ENCODE measurements around the gene SYT8. TPM values are rescaled to one million over a fixed set of nuclear protein-coding genes. Genes with fewer than 3 reads are reported as not detected.
"Not testable (repeated sequence)": the region's sequence is repeated elsewhere in the genome, so short reads cannot be mapped to it uniquely, and the experiment has no call there.

SYT8 gene
- total RNA-seq, 1 experiment from 2014 or later = not detected

- no peak overlapping the region for H2BK20ac ChIP-seq (ENCODE audit: low read depth, low read length, poor library complexity, severe bottlenecking)
- no peaks in the 10 kb centered on the region for H3K27me3 ChIP-seq (ENCODE audit: insufficient read depth, low read length)
- no peaks in the 10 kb centered on the region for H3K79me2 ChIP-seq (ENCODE audit: insufficient read depth, low read length)
- H3K23ac ChIP-seq (ENCODE audit: insufficient read length, low read depth, low read length) = no peak overlapping the region
- no peaks in the 10 kb centered on the region for H3K23me2 ChIP-seq (ENCODE audit: insufficient read length, low read depth, low read length, poor library complexity, severe bottlenecking)
- no peaks in the 10 kb centered on the region for H3K36me3 Mint-ChIP-seq (ENCODE audit: insufficient read depth in 1 of 3, low read depth in 3 of 3)
- H2BK120ac ChIP-seq (ENCODE audit: low read depth, low read length, poor library complexity, severe bottlenecking) = no peak overlapping the region
- no peak for TF ChIP-seq CTCF (conservative IDR thresholded peaks at IDR 0.05)
- H4K20me1 ChIP-seq (ENCODE audit: control insufficient read depth, insufficient read depth, insufficient read length) = no peaks in the 10 kb centered on the region
- H3K9me3 Mint-ChIP-seq = no peaks in the 10 kb centered on the region
- no peak overlapping the region for H3K56ac ChIP-seq (ENCODE audit: insufficient read length, low read depth, low read length)
- no peaks in the 10 kb centered on the region for H3K4me1 ChIP-seq (ENCODE audit: insufficient read depth, low read length)
- no peak overlapping the region for H3K27ac Mint-ChIP-seq
- H3K27ac ChIP-seq (ENCODE audit: insufficient read length, low read depth, low read length) = no peak overlapping the region
- no peak overlapping the region for H4K91ac ChIP-seq (ENCODE audit: insufficient read length, low read depth, low read length)
- H3K27me3 Mint-ChIP-seq (ENCODE audit: low read depth) = peaks cover 5% of the 10 kb centered on the region
- H3T11ph ChIP-seq (ENCODE audit: low read length) = no peak overlapping the region
- no peak overlapping the region for H2BK5ac ChIP-seq (ENCODE audit: insufficient read length, low read length)
- H3K79me1 ChIP-seq (ENCODE audit: insufficient read depth, low read depth, low read length, poor library complexity, severe bottlenecking) = no peaks in the 10 kb centered on the region
- no peak overlapping the region for H2AK5ac ChIP-seq (ENCODE audit: insufficient read length, low read length)
- H3K4me2 ChIP-seq (ENCODE audit: insufficient read depth, insufficient read length, low read length) = no peak overlapping the region
- H2AFZ ChIP-seq (ENCODE audit: low read length) = no peak overlapping the region
- no peak overlapping the region for H3K18ac ChIP-seq (ENCODE audit: insufficient read length, low read depth, low read length)
- no peak for DNase-seq
- no peak overlapping the region; the same call in 1 of the 2 replicates for H3K14ac ChIP-seq (ENCODE audit: insufficient read depth, low read length)
- H4K8ac ChIP-seq (replicated peaks; ENCODE audit: insufficient read length, low read depth, low read length) = no peak overlapping the region
- H3K9me3 ChIP-seq (ENCODE audit: control insufficient read depth, low read depth, low read length) = no peaks in the 10 kb centered on the region
- H2BK15ac ChIP-seq (ENCODE audit: low read depth, low read length) = no peak overlapping the region
- H3K4ac ChIP-seq (ENCODE audit: low read depth, low read length) = no peak overlapping the region
- no peak overlapping the region for H3K9ac ChIP-seq (ENCODE audit: extremely low read depth, insufficient read length, low read length)
- no peak overlapping the region for H4K5ac ChIP-seq (ENCODE audit: insufficient read length, low read depth, low read length)
- H3K4me1 Mint-ChIP-seq = peaks cover 4 to 10% of the 10 kb centered on the region in 2 experiments; a peak in 3 of 4 replicates
- H3K4me3 Mint-ChIP-seq = no peak overlapping the region
- WGBS (ENCODE audit: extremely low coverage, insufficient read length, low lambda C conversion rate) = no CpG with 5 or more reads among the region's 28 CpGs
- no peak overlapping the region for H2BK12ac ChIP-seq (ENCODE audit: insufficient read length, low read depth, low read length)
Measured at GRCh38 chr11:1875093-1875850, 40.5 kb downstream of the SYT8 start.

- not testable (repeated sequence) for H4K20me1 ChIP-seq (ENCODE audit: control insufficient read depth, insufficient read depth, insufficient read length); H3K4me1 Mint-ChIP-seq; H3K27ac Mint-ChIP-seq; H3K9ac ChIP-seq (ENCODE audit: extremely low read depth, insufficient read length, low read length); H4K91ac ChIP-seq (ENCODE audit: insufficient read length, low read depth, low read length); H3K18ac ChIP-seq (ENCODE audit: insufficient read length, low read depth, low read length); H3K9me3 Mint-ChIP-seq; H3K56ac ChIP-seq (ENCODE audit: insufficient read length, low read depth, low read length); H3K4me3 Mint-ChIP-seq; H3K9me3 ChIP-seq (ENCODE audit: control insufficient read depth, low read depth, low read length); H3K27ac ChIP-seq (ENCODE audit: insufficient read length, low read depth, low read length); H2AFZ ChIP-seq (ENCODE audit: low read length); H2BK20ac ChIP-seq (ENCODE audit: low read depth, low read length, poor library complexity, severe bottlenecking); H3K4me1 ChIP-seq (ENCODE audit: insufficient read depth, low read length); H2AK5ac ChIP-seq (ENCODE audit: insufficient read length, low read length); H2BK5ac ChIP-seq (ENCODE audit: insufficient read length, low read length); H3K4ac ChIP-seq (ENCODE audit: low read depth, low read length); H3T11ph ChIP-seq (ENCODE audit: low read length); H3K14ac ChIP-seq (ENCODE audit: insufficient read depth, low read length); H3K4me2 ChIP-seq (ENCODE audit: insufficient read depth, insufficient read length, low read length); H3K79me1 ChIP-seq (ENCODE audit: insufficient read depth, low read depth, low read length, poor library complexity, severe bottlenecking); H4K8ac ChIP-seq (replicated peaks; ENCODE audit: insufficient read length, low read depth, low read length); H2BK15ac ChIP-seq (ENCODE audit: low read depth, low read length); H3K27me3 ChIP-seq (ENCODE audit: insufficient read depth, low read length); H2BK12ac ChIP-seq (ENCODE audit: insufficient read length, low read depth, low read length); H3K23ac ChIP-seq (ENCODE audit: insufficient read length, low read depth, low read length); H2BK120ac ChIP-seq (ENCODE audit: low read depth, low read length, poor library complexity, severe bottlenecking); H3K79me2 ChIP-seq (ENCODE audit: insufficient read depth, low read length); H3K36me3 Mint-ChIP-seq (ENCODE audit: insufficient read depth in 1 of 3, low read depth in 3 of 3); H4K5ac ChIP-seq (ENCODE audit: insufficient read length, low read depth, low read length); DNase-seq; H3K23me2 ChIP-seq (ENCODE audit: insufficient read length, low read depth, low read length, poor library complexity, severe bottlenecking); H3K27me3 Mint-ChIP-seq (ENCODE audit: low read depth)
- WGBS (ENCODE audit: extremely low coverage, insufficient read length, low lambda C conversion rate) = no CpG with 5 or more reads among the region's 13 CpGs
Measured at GRCh38 chr11:1875851-1876301, 41.1 kb downstream of the SYT8 start.

Measured in H9 (cell line).